Epithelial cell of proximal tubule (primary cell): ENCODE results near the gene CSNK1G1. TPM values are rescaled to one million over a fixed set of nuclear protein-coding genes. Genes with fewer than 3 reads are reported as not detected.

Experiments
- DNase-seq: peaks from one replicate; pipeline ENCODE4 v3.0.0-alpha.2; 2011; ENCODE audit warnings: low read depth
- H3K4me3 ChIP-seq: 2 replicates; pipeline ENCODE4 v1.5.1; 2011; ENCODE audit warnings: low read depth, mild to moderate bottlenecking, low read length
- CTCF ChIP-seq: conservative IDR thresholded peaks from 2 replicates; pipeline ENCODE4 v1.5.1; 2012; ENCODE audit warnings: low read depth, mild to moderate bottlenecking, low read length
- total RNA-seq: library from RNA; depleted of rRNA; stranded (reverse); fragments of >200 nt; gene quantifications from 2 replicates; pipeline ENCODE4 v1.2.3, GENCODE V29; 2015

The CSNK1G1 gene
- total RNA-seq, 1 donor from 2014 or later, result 12.3 TPM

DNA sequence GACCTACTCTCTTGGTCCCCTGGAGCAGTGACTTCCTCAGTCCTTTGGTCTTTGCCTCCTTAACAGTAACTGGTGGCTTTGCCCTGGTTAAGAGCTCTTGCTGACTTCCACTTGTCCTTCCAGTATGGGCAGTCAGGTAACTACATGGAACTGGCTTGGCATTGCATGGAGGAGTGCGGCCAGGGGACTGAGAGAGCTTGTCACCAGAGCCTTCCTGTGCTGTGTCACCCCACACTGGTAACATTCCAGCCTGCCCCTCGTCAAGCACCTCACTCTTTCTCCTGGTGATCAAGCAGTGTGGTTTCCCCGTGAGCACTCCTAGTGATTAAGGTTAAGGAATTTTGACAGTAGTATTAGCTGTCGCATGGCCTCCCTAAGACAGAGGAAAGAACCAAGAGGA, 223.8 kb downstream of the CSNK1G1 start:
- H3K4me3 ChIP-seq, result no peak overlapping the region
- TF ChIP-seq CTCF, result no peak

GRCh38 chr15:64131547-64131946, 224.4 kb downstream of the CSNK1G1 start:
- no peak overlapping the region for H3K4me3 ChIP-seq
- no peak for DNase-seq
- no peak for TF ChIP-seq CTCF

More for the DNA sequence above, 223.8 kb downstream of the CSNK1G1 start:
- no peak for DNase-seq

- DNase-seq, result no peak
- no peak overlapping the region for H3K4me3 ChIP-seq
- no peak for TF ChIP-seq CTCF
Measured at GRCh38 chr15:64130159-64130558, 225.8 kb downstream of the CSNK1G1 start.

DNA sequence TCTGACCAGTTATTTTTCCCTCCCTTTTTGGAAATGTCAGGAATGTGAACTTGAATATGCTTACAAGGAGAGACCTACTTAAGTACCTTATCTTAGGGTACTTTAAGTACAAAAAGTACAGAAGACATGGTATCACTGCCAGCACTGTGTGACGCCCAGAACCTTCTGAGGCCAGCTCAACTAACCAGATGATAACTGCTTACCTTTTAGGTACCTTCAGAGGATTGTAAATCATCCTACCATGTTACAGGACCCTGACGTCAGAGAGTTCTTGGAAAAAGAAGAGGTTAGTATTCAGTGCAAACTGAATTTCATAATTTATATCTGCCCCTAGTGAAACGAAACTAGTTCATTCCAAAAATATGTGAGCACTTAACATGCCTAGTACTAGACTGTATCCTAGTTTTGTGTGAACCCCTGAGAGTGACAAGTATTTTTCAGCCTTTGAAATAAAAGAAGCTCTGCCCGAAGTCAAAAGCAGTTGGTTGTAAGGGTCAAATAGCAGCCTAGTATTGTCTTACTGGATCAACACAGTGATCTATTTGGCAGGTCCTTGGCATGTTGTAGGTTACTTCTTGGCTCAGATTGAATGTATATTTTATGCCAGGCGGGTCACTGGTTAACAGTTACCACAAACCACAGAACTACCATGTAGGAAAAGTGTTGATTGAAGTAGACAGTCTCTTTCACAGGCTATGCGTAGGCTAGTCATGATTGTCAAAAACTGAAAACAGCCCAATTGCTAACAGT, 228.3 kb downstream of the CSNK1G1 start:
- no peak for TF ChIP-seq CTCF
- no peak overlapping the region for H3K4me3 ChIP-seq
- no peak for DNase-seq

- no peak for DNase-seq
- TF ChIP-seq CTCF, result no peak
- no peak overlapping the region for H3K4me3 ChIP-seq
Measured at GRCh38 chr15:64125978-64126377, 230.0 kb downstream of the CSNK1G1 start.

DNA sequence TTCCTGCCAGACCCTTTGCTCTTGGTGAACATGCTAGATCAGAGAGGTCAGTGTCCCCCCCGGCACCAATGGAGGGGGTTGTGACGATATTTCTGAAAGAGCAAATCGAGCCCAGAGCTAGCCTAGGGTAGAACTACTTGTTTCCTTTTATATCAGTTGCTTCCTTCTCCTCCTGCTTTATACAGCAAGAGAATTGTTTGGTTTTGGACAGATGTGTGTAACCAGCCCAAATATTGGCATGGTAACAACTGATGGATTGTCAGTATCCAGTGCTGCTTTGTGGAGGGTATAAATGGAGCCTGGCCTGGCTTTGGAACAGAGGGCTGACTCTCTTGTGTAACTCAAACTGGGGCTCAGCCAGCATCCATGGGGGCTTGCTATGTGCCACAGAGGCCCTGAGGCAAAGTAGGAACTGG, 233.0 kb downstream of the CSNK1G1 start:
- TF ChIP-seq CTCF, result no peak
- no peak overlapping the region for H3K4me3 ChIP-seq
- no peak for DNase-seq

DNA sequence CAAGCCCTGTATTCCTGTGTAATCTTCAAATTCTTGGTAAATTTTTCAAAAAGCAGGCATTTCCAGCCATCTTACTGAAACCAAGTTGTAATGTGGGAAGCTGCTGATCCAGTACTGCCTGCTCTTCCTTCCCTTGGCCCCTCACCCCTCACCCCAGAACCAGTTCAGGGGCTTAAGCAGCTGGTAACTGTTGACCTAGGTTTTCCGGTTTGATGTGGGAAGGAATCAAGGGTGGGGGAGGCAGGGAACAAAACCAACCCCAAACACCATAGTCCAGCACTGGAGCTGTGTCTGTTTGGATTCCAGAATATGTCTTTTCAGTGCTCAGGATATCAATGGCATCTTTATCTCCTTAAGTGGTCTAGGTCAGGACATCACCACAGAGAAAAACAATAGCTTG, 233.5 kb downstream of the CSNK1G1 start:
- DNase-seq, result no peak
- H3K4me3 ChIP-seq, result no peak overlapping the region
- TF ChIP-seq CTCF, result no peak
